GF-D8 (cell line): ENCODE data around the gene SLC38A5.

ENCODE experiments used
- DNase-seq: peaks from one replicate; lab custom pipeline; 2025; lab: John Stamatoyannopoulos, UW

Gene SLC38A5

GRCh38 chrX:48491809-48492208 is 21.7 kb upstream of the SLC38A5 start:
- DNase-seq = no peak

- no peak for DNase-seq
Measured at GRCh38 chrX:48490661-48491060, 20.6 kb upstream of the SLC38A5 start.

- no peak for DNase-seq
Measured at GRCh38 chrX:48489892-48490291, 19.8 kb upstream of the SLC38A5 start.

GRCh38 chrX:48489296-48489695 is 19.2 kb upstream of the SLC38A5 start:
- DNase-seq = no peak

GRCh38 chrX:48488034-48488433 is 18.0 kb upstream of the SLC38A5 start:
- DNase-seq = no peak

- no peak for DNase-seq
Measured at GRCh38 chrX:48487362-48487798, 17.3 kb upstream of the SLC38A5 start.

- no peak for DNase-seq
Measured at GRCh38 chrX:48482526-48482925, 12.5 kb upstream of the SLC38A5 start.

- DNase-seq = no peak
Measured at GRCh38 chrX:48480583-48480982, 10.5 kb upstream of the SLC38A5 start.

- no peak for DNase-seq
Measured at GRCh38 chrX:48480142-48480541, 10.1 kb upstream of the SLC38A5 start.

- no peak for DNase-seq
Measured at GRCh38 chrX:48478806-48479205, 8.7 kb upstream of the SLC38A5 start.

- DNase-seq = no peak
Measured at GRCh38 chrX:48477960-48478755, 8.1 kb upstream of the SLC38A5 start.

GRCh38 chrX:48476919-48477318 is 6.9 kb upstream of the SLC38A5 start:
- DNase-seq = no peak

GRCh38 chrX:48475774-48476577 is 5.9 kb upstream of the SLC38A5 start, which contains the start of gene FTSJ1:
TSS of gene FTSJ1 (plus strand) at chrX:48476199. CDS start at chrX:48478048, 1,849 bp downstream.
- peak; percentile 78 for DNase-seq

GRCh38 chrX:48475296-48475695 is 5.2 kb upstream of the SLC38A5 start:
- DNase-seq = no peak

GRCh38 chrX:48474581-48474980 is 4.5 kb upstream of the SLC38A5 start:
- DNase-seq = no peak

GRCh38 chrX:48474127-48474526 is 4.1 kb upstream of the SLC38A5 start:
- DNase-seq = no peak

GRCh38 chrX:48473704-48473990 is 3.6 kb upstream of the SLC38A5 start:
- DNase-seq = no peak

GRCh38 chrX:48472851-48473703 is 3.0 kb upstream of the SLC38A5 start:
- no peak for DNase-seq

- DNase-seq = no peak
Measured at GRCh38 chrX:48472225-48472624, 2.2 kb upstream of the SLC38A5 start.

GRCh38 chrX:48471504-48471903 is 1.4 kb upstream of the SLC38A5 start:
- no peak for DNase-seq

- no peak for DNase-seq
Measured at GRCh38 chrX:48470833-48471118, 716 bp upstream of the SLC38A5 start.
